ENCODE data around the gene PAX3.

DNA sequence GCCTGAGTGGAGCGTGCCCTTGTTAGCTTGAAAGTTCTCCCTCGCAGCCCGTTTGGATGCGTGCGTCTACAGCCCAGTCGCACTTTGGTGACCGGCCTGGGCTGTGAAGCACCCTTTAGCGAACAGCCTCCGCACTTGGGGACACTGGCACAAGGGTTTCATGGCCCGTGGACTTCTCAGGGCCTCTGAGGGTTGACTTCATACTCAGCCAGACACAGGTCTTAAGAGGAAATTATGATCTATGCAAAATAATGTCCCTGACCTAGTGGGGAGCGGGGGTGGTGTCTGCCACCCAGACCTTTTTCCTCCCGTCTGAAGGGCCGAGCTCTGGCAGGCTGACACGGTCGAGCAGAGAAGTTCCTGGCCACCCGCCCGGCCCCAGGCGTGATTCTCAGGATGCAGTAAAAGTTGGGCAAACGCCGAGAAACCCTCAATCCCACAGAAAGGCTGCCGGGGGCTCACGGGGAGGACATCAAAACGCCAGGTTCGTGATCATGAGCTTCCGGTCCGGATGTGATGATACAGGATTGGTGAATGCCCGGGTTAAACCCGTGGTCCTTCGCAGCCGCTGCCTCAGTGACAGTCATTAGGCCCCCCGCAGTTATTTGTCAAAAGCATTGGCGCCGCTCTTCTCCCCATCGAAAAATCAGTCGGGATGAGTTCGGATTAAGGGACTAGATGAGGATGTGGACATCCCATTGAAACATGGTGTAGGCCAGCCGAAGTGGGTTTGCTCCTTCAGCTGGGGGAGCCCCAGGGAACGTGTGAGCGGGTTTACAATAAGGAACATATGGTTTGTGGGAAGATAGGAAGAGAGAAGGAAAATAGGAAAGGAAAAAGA lies 3.6 kb upstream of the PAX3 start:
- no peak for TF ChIP-seq YY1 (IDR thresholded peaks at IDR 0.05)
- TF ChIP-seq TAF1 (conservative IDR thresholded peaks at IDR 0.05): no peak
- TF ChIP-seq, protein P1, sequence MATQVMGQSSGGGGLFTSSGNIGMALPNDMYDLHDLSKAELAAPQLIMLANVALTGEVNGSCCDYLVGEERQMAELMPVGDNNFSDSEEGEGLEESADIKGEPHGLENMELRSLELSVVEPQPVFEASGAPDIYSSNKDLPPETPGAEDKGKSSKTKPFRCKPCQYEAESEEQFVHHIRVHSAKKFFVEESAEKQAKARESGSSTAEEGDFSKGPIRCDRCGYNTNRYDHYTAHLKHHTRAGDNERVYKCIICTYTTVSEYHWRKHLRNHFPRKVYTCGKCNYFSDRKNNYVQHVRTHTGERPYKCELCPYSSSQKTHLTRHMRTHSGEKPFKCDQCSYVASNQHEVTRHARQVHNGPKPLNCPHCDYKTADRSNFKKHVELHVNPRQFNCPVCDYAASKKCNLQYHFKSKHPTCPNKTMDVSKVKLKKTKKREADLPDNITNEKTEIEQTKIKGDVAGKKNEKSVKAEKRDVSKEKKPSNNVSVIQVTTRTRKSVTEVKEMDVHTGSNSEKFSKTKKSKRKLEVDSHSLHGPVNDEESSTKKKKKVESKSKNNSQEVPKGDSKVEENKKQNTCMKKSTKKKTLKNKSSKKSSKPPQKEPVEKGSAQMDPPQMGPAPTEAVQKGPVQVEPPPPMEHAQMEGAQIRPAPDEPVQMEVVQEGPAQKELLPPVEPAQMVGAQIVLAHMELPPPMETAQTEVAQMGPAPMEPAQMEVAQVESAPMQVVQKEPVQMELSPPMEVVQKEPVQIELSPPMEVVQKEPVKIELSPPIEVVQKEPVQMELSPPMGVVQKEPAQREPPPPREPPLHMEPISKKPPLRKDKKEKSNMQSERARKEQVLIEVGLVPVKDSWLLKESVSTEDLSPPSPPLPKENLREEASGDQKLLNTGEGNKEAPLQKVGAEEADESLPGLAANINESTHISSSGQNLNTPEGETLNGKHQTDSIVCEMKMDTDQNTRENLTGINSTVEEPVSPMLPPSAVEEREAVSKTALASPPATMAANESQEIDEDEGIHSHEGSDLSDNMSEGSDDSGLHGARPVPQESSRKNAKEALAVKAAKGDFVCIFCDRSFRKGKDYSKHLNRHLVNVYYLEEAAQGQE (IDR thresholded peaks at IDR 0.05): no peak
- TF ChIP-seq, protein P2, sequence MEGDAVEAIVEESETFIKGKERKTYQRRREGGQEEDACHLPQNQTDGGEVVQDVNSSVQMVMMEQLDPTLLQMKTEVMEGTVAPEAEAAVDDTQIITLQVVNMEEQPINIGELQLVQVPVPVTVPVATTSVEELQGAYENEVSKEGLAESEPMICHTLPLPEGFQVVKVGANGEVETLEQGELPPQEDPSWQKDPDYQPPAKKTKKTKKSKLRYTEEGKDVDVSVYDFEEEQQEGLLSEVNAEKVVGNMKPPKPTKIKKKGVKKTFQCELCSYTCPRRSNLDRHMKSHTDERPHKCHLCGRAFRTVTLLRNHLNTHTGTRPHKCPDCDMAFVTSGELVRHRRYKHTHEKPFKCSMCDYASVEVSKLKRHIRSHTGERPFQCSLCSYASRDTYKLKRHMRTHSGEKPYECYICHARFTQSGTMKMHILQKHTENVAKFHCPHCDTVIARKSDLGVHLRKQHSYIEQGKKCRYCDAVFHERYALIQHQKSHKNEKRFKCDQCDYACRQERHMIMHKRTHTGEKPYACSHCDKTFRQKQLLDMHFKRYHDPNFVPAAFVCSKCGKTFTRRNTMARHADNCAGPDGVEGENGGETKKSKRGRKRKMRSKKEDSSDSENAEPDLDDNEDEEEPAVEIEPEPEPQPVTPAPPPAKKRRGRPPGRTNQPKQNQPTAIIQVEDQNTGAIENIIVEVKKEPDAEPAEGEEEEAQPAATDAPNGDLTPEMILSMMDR (IDR thresholded peaks at IDR 0.05; ENCODE audit: low read depth, low read length, missing input control): no peak
- TF ChIP-seq FOXA1 (IDR thresholded peaks at IDR 0.05): no peak
- TF ChIP-seq RXRA (IDR thresholded peaks at IDR 0.05): no peak
- no peak for TF ChIP-seq SP1 (IDR thresholded peaks at IDR 0.05)
- no peak for TF ChIP-seq RAD21 (IDR thresholded peaks at IDR 0.05)
- TF ChIP-seq, protein P3, sequence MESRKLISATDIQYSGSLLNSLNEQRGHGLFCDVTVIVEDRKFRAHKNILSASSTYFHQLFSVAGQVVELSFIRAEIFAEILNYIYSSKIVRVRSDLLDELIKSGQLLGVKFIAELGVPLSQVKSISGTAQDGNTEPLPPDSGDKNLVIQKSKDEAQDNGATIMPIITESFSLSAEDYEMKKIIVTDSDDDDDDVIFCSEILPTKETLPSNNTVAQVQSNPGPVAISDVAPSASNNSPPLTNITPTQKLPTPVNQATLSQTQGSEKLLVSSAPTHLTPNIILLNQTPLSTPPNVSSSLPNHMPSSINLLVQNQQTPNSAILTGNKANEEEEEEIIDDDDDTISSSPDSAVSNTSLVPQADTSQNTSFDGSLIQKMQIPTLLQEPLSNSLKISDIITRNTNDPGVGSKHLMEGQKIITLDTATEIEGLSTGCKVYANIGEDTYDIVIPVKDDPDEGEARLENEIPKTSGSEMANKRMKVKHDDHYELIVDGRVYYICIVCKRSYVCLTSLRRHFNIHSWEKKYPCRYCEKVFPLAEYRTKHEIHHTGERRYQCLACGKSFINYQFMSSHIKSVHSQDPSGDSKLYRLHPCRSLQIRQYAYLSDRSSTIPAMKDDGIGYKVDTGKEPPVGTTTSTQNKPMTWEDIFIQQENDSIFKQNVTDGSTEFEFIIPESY (IDR thresholded peaks at IDR 0.05): no peak
